HUES48 (cell line): ENCODE data around the gene CCDC57.

ENCODE experiments used
- H3K27ac ChIP-seq: one replicate; pipeline ENCODE4 v1.7.0; 2013; ENCODE audit warnings: low read depth, low read length, inconsistent platforms
- H3K27me3 ChIP-seq: 2 replicates; pipeline ENCODE4 v1.6.1; 2013; ENCODE audit warnings: mild to moderate bottlenecking, low read length; ENCODE audit not compliant: control insufficient read depth, insufficient read depth
- H3K36me3 ChIP-seq: 2 replicates; pipeline ENCODE4 v1.6.1; 2013; ENCODE audit warnings: low read length; ENCODE audit not compliant: control insufficient read depth, insufficient read depth
- H3K4me1 ChIP-seq: 2 replicates; pipeline ENCODE4 v1.6.1; 2013; ENCODE audit warnings: mild to moderate bottlenecking, low read length; ENCODE audit not compliant: control insufficient read depth, insufficient read depth
- H3K4me3 ChIP-seq: 2 replicates; pipeline ENCODE4 v1.5.1; 2013; ENCODE audit warnings: mild to moderate bottlenecking, low read depth, low read length
- H3K9ac ChIP-seq: 2 replicates; pipeline ENCODE4 v1.6.1; 2013; ENCODE audit warnings: mild to moderate bottlenecking, low read depth, low read length, moderate library complexity
- H3K9me3 ChIP-seq: 2 replicates; pipeline ENCODE4 v1.6.1; 2013; ENCODE audit warnings: low read length; ENCODE audit not compliant: control insufficient read depth, insufficient read depth

CCDC57 gene

GRCh38 chr17:82238472-82239201, 26.0 kb upstream of the CCDC57 start:
- Histone ChIP-seq H3K4me1 (peaks cover 3% of the 10 kb centered on the region; the same call in 1 of the 2 replicates), H3K9ac (no peak overlapping the region)

GRCh38 chr17:82237746-82238471, 25.3 kb upstream of the CCDC57 start:
- Histone ChIP-seq H3K36me3 (peaks cover 8% of the 10 kb centered on the region), H3K4me3 (no peak overlapping the region), H3K4me1 (peaks cover 3% of the 10 kb centered on the region; the same call in 1 of the 2 replicates), H3K9ac (no peak overlapping the region), H3K27me3 (no peaks in the 10 kb centered on the region), H3K27ac (no peak overlapping the region), H3K9me3 (no peaks in the 10 kb centered on the region)

More at GRCh38 chr17:82238472-82239201, 26.0 kb upstream of the CCDC57 start:
- H3K27me3 ChIP-seq: no peaks in the 10 kb centered on the region
- H3K36me3 ChIP-seq: peaks cover 16% of the 10 kb centered on the region
- H3K27ac ChIP-seq: no peak overlapping the region
- H3K9me3 ChIP-seq: no peaks in the 10 kb centered on the region
- no peak overlapping the region for H3K4me3 ChIP-seq

GRCh38 chr17:82237083-82237745, 24.6 kb upstream of the CCDC57 start:
- Histone ChIP-seq H3K36me3 (peaks cover 3% of the 10 kb centered on the region), H3K4me3 (no peak overlapping the region), H3K27ac (no peak overlapping the region), H3K4me1 (peaks cover 3% of the 10 kb centered on the region; the same call in 1 of the 2 replicates), H3K27me3 (peaks cover 3% of the 10 kb centered on the region), H3K9ac (no peak overlapping the region), H3K9me3 (no peaks in the 10 kb centered on the region)

- no peaks in the 10 kb centered on the region for H3K9me3 ChIP-seq
- H3K4me3 ChIP-seq: no peak overlapping the region
- peaks cover 3% of the 10 kb centered on the region; the same call in 1 of the 2 replicates for H3K4me1 ChIP-seq
- H3K9ac ChIP-seq: no peak overlapping the region
- H3K27ac ChIP-seq: no peak overlapping the region
- H3K36me3 ChIP-seq: peaks cover 2% of the 10 kb centered on the region
- H3K27me3 ChIP-seq: peaks cover 12% of the 10 kb centered on the region
Measured at GRCh38 chr17:82236142-82236971, 23.7 kb upstream of the CCDC57 start.

GRCh38 chr17:82235775-82236141, 23.1 kb upstream of the CCDC57 start:
- H3K9ac ChIP-seq: no peak overlapping the region
- peaks cover 3% of the 10 kb centered on the region; the same call in 1 of the 2 replicates for H3K4me1 ChIP-seq
- no peak overlapping the region for H3K4me3 ChIP-seq
- no peaks in the 10 kb centered on the region for H3K9me3 ChIP-seq
- H3K27ac ChIP-seq: no peak overlapping the region
- no peaks in the 10 kb centered on the region; the same call in 1 of the 2 replicates for H3K36me3 ChIP-seq
- H3K27me3 ChIP-seq: peaks cover 16% of the 10 kb centered on the region

- Histone ChIP-seq H3K27me3 (peaks cover 21% of the 10 kb centered on the region), H3K4me3 (no peak overlapping the region), H3K9ac (no peak overlapping the region), H3K9me3 (no peaks in the 10 kb centered on the region), H3K27ac (no peak overlapping the region), H3K36me3 (no peaks in the 10 kb centered on the region; the same call in 1 of the 2 replicates), H3K4me1 (peaks cover 3% of the 10 kb centered on the region; the same call in 1 of the 2 replicates)
Measured at GRCh38 chr17:82235056-82235774, 22.6 kb upstream of the CCDC57 start.

GRCh38 chr17:82234211-82235055, 21.8 kb upstream of the CCDC57 start:
- Histone ChIP-seq H3K27ac (no peak overlapping the region), H3K4me3 (no peak overlapping the region), H3K27me3 (peaks cover 29% of the 10 kb centered on the region), H3K36me3 (no peaks in the 10 kb centered on the region; the same call in 1 of the 2 replicates), H3K9me3 (no peaks in the 10 kb centered on the region), H3K9ac (no peak overlapping the region), H3K4me1 (peaks cover 3% of the 10 kb centered on the region; the same call in 1 of the 2 replicates)

GRCh38 chr17:82232876-82233785, 20.5 kb upstream of the CCDC57 start:
- Histone ChIP-seq H3K4me1 (peaks cover 3% of the 10 kb centered on the region; the same call in 1 of the 2 replicates), H3K27ac (no peak overlapping the region), H3K4me3 (no peak overlapping the region), H3K9me3 (no peaks in the 10 kb centered on the region), H3K36me3 (no peaks in the 10 kb centered on the region), H3K9ac (no peak overlapping the region), H3K27me3 (peaks cover 41% of the 10 kb centered on the region)
